Kidney (tissue), 14 donors: ENCODE data around the gene RAPGEF4. TPM values are rescaled to one million over a fixed set of nuclear protein-coding genes. Genes with fewer than 3 reads are reported as not detected.

Source experiments
- DNase-seq, 5 donors: peaks; one replicate each; pipeline ENCODE4 v3.0.0-alpha.2; 2013 to 2020
- FAIRE-seq: peaks from 2 replicates; lab custom pipeline; 2012; peaks lifted over from hg19 to GRCh38; lab: Jason Lieb, UNC
- H3K27ac ChIP-seq, 2 donors: one replicate each; pipeline ENCODE4 v1.7.0; 2013; ENCODE audit warnings: low read depth in 2 of 2, low read length in 2 of 2, inconsistent platforms in 1 of 2
- H3K27me3 ChIP-seq: one replicate; pipeline ENCODE4 v1.7.1; 2013; ENCODE audit warnings: low read length, inconsistent platforms; ENCODE audit not compliant: control insufficient read depth, insufficient read depth
- H3K36me3 ChIP-seq, 3 donors: one replicate each; pipeline versions ENCODE4 v1.7.0 to v1.7.1; 2013; ENCODE audit warnings: low read length in 3 of 3, control low read depth in 1 of 3, inconsistent platforms in 1 of 3; ENCODE audit not compliant: insufficient read depth in 3 of 3, control insufficient read depth in 2 of 3
- H3K4me1 ChIP-seq, 3 donors: one replicate each; pipeline versions ENCODE4 v1.7.0 to v1.7.1; 2013; ENCODE audit warnings: low read length in 3 of 3, inconsistent platforms in 1 of 3, low read depth in 1 of 3; ENCODE audit not compliant: control insufficient read depth in 2 of 3, insufficient read depth in 2 of 3
- H3K4me3 ChIP-seq, 3 donors: one replicate each; pipeline versions ENCODE4 v1.7.0 to v1.8.1; 2013; ENCODE audit warnings: low read length in 3 of 3, control low read depth in 1 of 3, inconsistent platforms in 1 of 3
- H3K9ac ChIP-seq, 3 donors: one replicate each; pipeline versions ENCODE4 v1.7.0 to v1.7.1; 2013; ENCODE audit warnings: low read length in 3 of 3, control low read depth in 1 of 3, inconsistent platforms in 1 of 3
- H3K9me3 ChIP-seq, 3 donors: one replicate each; pipeline versions ENCODE4 v1.7.0 to v1.7.1; 2013; ENCODE audit warnings: low read length in 3 of 3, control low read depth in 1 of 3, inconsistent platforms in 1 of 3; ENCODE audit not compliant: control insufficient read depth in 2 of 3, insufficient read depth in 1 of 3
- CTCF ChIP-seq: IDR thresholded peaks from 3 replicates; pipeline ENCODE4 v1.5.1; 2012; ENCODE audit warnings: mild to moderate bottlenecking, moderate library complexity, borderline replicate concordance; ENCODE audit not compliant: insufficient read depth; ENCODE audit errors: extremely low read depth
- intact Hi-C: fragments of 100-400 bp; cut with DNase I; formaldehyde crosslinking; loops from one replicate; pipeline ENCODE4 v1.11.1; 2022
- polyA plus RNA-seq: library from polyadenylated mRNA; stranded (reverse); fragments of 350-450 nt; fragmentation: Illumina TruSeq; extraction: RNeasy Lipid Tissue Mini Kit (QIAGEN cat#74804); gene quantifications from one replicate; pipeline ENCODE4 v1.2.3, GENCODE V29; 2014; ENCODE audit warnings: low read depth, low replicate concordance; ENCODE audit not compliant: insufficient read depth
- total RNA-seq: library from RNA; stranded (reverse); fragmentation: NEBNext Ultra II Directional; extraction: Animal tissue kit (Norgen Biotek cat#: 25700); gene quantifications from one replicate; pipeline ENCODE4 v1.2.1, GENCODE V29; 2021
- donor health status: control.
- donor health status: control.
- donor health status: control.
- donor health status: control.
- donor health status: control.
- donor health status: DM: yes; HTN: yes; CAD: no.
- donor health status: Normal renal cell carcinoma (clear cell type).

RAPGEF4 gene
- total and polyA plus RNA-seq, 2 donors from 2014 or later, result 3.8 to 13.6 TPM

GRCh38 chr2:172762574-172762973, 26.9 kb downstream of the RAPGEF4 start:
- no peaks in the 10 kb centered on the region for H3K4me1 ChIP-seq
- intact Hi-C loops, result no loop called here
- FAIRE-seq (no peak), DNase-seq (no peak)
- H3K27me3 ChIP-seq, result no peaks in the 10 kb centered on the region
- no peak overlapping the region for H3K27ac ChIP-seq
- peaks cover 0 to 6% (median 2%) of the 10 kb centered on the region in 3 donors for H3K9me3 ChIP-seq
- no peak overlapping the region for H3K4me3 ChIP-seq
- no peak overlapping the region for H3K9ac ChIP-seq
- no peak for TF ChIP-seq CTCF
- H3K36me3 ChIP-seq, result no peaks in the 10 kb centered on the region

GRCh38 chr2:172763079-172763478, 27.4 kb downstream of the RAPGEF4 start:
- no peak overlapping the region for H3K27ac ChIP-seq
- intact Hi-C loops, result no loop called here
- no peak overlapping the region for H3K4me3 ChIP-seq
- FAIRE-seq (no peak), DNase-seq (no peak)
- no peak for TF ChIP-seq CTCF
- no peaks in the 10 kb centered on the region for H3K4me1 ChIP-seq
- no peak overlapping the region for H3K9ac ChIP-seq
- H3K36me3 ChIP-seq, result no peaks in the 10 kb centered on the region
- no peaks in the 10 kb centered on the region for H3K27me3 ChIP-seq
- H3K9me3 ChIP-seq, result peaks cover 0 to 6% (median 2%) of the 10 kb centered on the region in 3 donors

GRCh38 chr2:172765662-172766061, 30.0 kb downstream of the RAPGEF4 start:
- FAIRE-seq (no peak), DNase-seq (no peak)
- H3K4me1 ChIP-seq, result no peaks in the 10 kb centered on the region
- no peak overlapping the region for H3K9ac ChIP-seq
- intact Hi-C loops, result no loop called here
- no peak for TF ChIP-seq CTCF
- H3K9me3 ChIP-seq, result peaks cover 0 to 6% (median 2%) of the 10 kb centered on the region in 3 donors
- H3K36me3 ChIP-seq, result no peaks in the 10 kb centered on the region
- no peak overlapping the region for H3K27ac ChIP-seq
- no peak overlapping the region for H3K4me3 ChIP-seq
- no peaks in the 10 kb centered on the region for H3K27me3 ChIP-seq

- Histone ChIP-seq H3K9me3 (no peaks in the 10 kb centered on the region), H3K27ac (no peak overlapping the region), H3K36me3 (no peaks in the 10 kb centered on the region), H3K4me1 (no peaks in the 10 kb centered on the region), H3K9ac (no peak overlapping the region), H3K27me3 (no peaks in the 10 kb centered on the region), H3K4me3 (no peak overlapping the region)
- no peak for TF ChIP-seq CTCF
- FAIRE-seq (no peak), DNase-seq (no peak)
- intact Hi-C loops, result no loop called here
Measured at GRCh38 chr2:172768401-172768800, 32.8 kb downstream of the RAPGEF4 start.
